ENCODE data around the gene SLC29A4.
"Not testable (repeated sequence)": the region's sequence is repeated elsewhere in the genome, so short reads cannot be mapped to it uniquely, and the experiment has no call there.

Gene SLC29A4

DNA sequence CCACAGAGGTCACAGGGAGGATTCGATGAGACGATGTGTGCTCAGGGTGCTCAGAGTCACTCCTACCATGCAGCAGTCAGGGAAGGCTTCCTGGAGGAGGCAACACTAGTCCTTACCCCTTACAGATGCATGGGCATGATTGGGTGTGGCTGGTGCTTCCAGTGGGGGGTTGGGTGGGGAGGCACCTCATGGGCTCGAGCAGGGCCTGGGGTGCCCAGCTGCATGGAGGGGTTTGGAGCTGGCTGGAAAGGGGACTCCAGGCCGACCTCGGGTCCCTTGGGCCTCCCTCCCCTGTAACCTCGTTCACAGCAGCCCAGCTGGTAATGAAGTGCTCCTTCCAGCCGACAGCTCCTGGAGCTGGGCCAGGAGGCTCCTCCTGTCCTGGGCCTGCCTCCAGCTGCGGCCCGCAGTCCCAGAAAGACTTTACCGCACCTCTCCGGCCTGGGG is 7.7 kb upstream of the SLC29A4 start:
- not testable (repeated sequence) for DNase-seq (ENCODE audit: low read depth, low spot score)

DNA sequence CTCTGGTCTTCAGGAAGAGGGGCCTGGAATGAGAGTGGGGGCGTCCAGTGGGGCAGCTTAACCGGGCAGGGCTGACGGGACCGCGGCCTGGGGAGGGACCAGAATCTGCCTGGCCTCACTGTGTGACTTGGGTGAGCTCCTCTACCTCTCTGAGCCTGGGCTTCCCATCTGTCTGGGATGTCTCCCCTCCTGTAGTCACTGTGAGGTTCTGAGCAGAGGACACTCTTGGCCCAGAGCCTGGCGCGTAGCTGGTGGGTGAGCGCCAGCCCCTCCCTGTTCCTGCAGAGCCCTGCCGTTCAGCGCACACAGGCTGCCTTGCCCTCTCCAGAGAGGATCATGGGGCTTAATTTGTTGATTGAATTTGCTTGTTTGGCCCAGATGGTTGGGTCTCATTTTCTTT is 7.2 kb upstream of the SLC29A4 start:
- DNase-seq (ENCODE audit: low read depth, low spot score), result not testable (repeated sequence)

DNA sequence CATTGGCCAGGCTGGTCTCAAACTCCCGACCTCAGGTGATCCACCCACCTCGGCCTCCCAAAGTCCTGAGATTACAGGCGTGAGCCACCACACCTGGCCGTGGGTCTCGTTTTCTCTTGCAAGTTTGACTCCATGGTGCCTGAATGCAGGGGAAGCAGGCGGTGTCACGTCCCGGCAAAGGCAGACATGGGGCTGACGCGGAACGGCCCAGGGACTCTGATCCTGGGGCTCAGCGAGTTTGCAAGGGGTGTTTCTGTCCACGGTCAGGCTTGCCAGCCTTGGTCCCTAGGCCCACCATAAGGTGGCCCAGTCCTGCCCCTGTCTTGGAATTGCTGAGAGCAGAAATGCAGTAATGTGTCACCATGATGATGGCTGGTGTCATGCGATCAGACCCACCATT is 6.6 kb upstream of the SLC29A4 start:
- DNase-seq (ENCODE audit: low read depth, low spot score), result not testable (repeated sequence)

DNA sequence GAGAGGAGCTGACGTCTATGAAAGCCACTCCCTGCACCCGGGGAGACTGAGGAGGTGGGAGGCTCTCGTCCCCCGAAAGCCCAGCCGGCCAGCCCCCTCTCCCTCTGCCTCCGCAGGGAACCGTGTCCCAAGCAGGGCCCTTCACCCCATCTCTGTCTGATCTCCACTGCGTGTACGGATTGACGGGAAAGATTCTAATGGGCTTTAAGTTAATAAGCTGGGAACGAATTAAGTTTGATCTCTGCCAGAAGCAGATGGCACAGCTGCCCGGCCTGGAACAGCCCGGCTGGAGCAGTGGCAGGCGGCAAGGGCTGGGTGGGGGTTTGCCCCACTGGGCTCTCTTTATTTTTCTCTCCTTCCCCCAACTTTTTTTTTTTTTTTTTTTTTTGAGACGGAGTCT is 6.1 kb upstream of the SLC29A4 start:
- DNase-seq (ENCODE audit: low read depth, low spot score), result no peak

DNA sequence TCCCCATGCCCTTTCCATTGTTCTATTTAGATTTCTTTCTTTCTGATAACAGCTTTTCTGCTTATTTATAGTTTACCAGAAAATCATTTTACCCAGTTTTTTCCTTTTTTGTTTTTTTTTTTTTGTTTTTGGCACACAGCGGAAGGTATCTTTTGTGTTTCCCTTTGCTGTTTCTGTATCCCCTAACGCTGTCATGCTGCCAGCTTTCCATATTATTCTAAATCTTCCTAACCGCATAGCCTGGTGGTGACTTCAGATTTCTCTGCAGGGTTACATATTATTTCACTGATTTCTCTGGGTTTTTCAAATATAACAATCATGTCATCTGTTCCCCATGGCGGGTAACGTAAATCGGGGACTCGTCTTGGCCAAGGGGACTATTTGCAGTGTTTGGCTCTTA is 4.0 kb upstream of the SLC29A4 start:
- no peak for DNase-seq (ENCODE audit: low read depth, low spot score)

DNA sequence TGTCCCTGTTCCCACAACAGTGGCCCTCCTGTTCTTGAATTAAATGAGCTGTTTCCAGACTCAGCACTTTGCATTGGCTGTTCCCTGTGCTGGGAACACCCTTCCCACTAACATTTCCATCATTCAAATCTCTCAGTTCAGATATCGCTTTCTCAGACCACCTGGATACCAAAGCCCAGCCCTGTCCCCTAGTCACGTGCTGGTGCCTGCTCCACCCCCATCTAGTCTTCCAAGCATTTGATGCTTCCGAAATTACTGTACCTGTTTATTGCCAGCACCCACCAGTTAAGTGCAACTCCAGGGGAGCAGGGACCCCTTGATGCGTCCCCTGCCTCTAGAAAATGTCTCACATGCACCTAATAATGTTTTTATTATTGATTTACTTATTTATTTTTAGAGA is 3.0 kb upstream of the SLC29A4 start:
- DNase-seq (ENCODE audit: low read depth, low spot score), result no peak

DNA sequence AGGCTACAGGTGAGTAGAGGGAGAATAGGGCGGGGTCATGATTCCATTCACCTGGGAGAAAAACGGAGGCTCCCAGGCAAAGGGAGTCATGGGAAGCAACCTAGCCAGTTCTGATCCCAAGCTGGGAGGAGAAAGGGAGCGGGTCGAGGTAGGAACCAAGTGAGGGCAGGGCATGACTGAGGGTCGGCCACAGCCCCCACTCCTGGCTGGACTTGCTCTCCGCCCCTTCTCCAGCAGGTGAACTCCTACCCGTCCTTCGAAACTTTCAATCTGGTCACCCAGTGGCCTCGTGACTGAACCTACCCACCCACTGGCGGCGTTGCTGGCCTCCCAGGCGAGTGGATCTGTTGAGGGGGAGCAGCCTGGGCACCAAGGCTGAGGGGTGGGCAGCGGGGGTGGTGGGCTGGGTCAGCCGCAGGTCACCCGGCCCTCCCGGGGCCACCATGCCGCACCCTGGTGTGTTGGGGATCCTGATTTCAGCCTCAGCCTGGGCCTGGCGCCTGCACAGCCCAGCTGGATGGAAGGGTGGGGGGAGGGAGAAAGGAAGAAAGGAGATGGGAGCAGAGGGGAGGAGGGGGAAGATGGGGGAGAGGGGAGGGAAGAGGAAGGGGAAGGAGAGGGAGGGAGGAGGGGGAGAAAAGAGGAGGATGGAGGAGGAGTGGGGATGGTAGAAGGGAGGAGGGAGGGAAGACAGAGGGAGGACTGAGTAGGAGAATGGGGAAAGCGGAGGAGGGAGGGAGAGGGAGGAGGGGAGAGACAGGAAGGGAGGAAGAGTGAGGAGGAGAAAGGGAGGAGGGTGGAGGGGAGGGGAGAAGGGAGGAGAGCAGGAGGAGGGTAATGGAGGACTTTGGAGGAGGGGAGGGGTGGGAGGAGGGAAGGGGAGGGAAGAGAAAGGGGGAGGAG is 894 bp upstream of the SLC29A4 start:
- DNase-seq (ENCODE audit: low read depth, low spot score), result not testable (repeated sequence)

DNA sequence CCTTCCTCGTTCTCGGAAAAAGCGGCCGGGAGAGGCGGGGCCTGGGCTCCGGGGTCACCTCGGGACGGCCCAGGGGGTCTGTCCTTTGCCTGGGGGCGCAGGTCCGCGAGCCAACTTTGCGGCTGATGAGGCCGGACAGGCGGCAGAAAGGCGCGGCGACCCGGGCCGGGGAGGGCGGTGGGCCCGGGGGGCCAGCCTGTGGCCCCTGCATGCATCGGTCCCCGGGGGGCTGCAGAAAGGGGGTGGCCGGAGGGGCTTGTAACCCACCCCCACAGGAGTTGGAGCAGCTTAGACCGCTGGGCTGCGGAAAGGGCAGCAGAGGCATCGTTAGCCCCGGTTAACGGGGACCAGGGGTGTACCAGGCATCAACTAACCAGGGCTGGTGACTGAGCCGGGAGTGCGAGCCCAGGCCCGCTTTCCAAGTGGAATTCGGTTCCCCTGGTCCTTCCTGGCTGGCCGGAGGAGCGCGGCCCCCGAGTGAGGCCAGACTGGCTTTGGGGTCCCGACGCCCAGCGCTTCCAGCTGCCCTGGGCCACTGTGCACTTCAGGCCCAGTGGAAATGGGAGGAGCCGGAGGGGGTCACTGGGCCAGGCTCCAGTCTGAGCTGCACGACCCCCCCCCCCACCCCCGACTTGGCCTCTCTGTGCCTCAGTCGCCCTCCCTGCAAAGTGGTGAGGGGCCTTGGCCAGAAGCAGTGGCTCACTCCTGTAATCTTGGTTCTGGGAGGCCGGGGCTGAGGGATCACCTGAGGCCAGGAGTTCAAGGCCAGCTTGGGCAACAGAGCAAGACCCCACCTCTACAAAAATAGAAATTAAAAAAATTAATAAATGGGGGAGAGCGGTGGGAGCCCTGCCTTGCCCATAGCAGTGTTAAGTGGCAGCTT is 919 bp downstream of the SLC29A4 start:
- no peak for DNase-seq (ENCODE audit: low read depth, low spot score)

DNA sequence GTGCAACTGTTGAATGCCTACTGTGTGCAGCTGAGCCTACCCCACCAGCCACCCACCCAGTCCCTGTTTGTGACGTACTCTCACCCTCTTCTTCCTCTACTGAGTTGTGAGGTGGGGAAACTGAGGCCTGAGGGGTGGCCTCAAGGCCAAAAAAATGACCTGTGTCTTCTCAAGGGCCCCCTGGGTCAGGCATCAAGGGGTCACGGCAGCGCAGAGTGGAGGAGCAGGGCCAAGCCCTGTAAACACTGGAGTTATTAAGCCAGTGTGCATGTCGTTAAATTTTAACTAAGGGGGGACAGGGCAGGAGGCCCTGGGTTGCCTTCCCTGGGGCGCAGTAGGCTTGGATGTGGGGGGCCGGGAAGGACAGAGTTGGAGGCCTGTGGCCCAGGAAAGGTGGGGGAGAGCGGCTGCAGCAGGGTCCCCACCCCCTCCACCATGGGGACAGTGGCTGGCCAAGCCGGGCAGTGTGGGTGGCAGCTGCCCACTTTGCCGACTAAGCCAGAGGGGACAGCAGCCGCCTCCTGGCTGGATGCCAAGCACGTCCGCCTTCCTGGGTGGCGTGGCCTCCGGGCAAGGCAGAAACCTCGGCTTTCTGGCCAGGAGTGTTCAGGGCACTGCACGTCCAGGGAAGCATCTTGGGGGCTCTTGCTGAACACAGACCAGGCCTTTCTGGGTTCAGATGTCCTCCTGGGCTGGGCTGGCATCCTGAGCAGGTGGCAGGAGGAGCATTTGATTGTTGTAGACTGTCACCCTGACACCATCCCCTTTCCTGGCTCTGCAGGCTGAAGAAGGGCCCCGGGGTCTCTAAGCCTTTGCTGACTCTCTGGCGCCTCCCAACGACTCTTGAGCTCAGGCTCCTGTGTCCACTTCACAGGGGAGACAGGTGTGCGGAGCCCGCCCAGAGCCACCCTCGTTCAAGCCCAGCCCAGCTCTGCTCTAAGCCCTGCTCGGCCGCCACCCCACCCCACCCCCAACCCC is 1.9 kb downstream of the SLC29A4 start:
- peak; percentile 79 for DNase-seq (ENCODE audit: low read depth, low spot score)

DNA sequence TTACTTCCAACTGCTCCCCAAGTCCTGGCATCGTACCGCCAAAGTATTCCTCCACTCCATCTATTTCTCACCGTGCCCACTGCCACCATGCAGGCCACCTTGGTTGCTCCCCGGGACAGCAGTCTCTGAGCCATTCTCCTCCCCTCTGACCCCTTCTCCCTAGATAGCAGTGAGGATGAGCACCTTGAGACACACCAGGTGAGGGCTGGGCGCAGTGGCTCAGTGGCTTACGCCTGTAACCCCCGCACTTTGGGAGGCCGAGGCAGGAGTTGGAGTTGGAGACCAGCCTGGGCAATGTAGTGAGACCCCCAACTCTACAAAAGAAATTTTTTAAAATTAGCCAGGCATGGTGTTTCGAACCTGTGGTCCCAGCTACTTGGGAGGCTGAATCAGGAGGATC is 4.2 kb downstream of the SLC29A4 start:
- no peak for DNase-seq (ENCODE audit: low read depth, low spot score)

DNA sequence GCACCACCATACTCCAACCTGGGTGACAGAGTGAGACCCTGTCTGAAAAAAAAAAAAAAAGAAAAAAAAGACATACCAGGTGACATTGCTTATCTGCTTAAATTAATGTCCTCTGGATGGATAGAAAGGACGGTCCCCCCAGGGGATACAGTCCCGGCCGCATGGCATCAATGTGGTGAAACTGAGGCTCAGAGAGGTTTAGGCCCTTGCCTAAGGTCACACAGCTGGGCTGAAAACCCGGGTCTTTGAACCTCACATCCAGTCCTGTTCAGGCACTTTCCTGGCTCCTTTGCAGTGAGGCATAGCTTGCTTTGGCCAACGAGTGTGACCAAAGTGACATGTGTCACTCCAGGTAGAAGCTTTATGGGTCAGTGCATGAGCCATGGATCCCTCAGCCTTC is 4.6 kb downstream of the SLC29A4 start:
- DNase-seq (ENCODE audit: low read depth, low spot score), result not testable (repeated sequence)

DNA sequence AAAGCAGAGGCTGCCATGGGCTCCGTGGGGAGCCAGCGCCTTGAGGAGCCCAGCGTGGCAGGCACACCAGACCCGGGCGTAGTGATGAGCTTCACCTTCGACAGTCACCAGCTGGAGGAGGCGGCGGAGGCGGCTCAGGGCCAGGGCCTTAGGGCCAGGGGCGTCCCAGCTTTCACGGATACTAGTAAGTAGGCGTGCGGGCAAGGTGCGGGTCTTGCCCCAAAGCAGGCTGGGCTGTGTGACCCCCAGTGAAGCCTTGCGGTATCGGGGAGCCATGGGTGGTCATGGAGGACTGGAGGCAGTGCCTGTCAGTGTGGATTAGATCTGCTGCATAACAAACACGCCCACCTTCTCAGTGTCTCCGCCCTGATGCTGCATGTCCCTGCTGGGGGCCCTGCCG is 5.1 kb downstream of the SLC29A4 start:
- DNase-seq (ENCODE audit: low read depth, low spot score), result peak; percentile 47

DNA sequence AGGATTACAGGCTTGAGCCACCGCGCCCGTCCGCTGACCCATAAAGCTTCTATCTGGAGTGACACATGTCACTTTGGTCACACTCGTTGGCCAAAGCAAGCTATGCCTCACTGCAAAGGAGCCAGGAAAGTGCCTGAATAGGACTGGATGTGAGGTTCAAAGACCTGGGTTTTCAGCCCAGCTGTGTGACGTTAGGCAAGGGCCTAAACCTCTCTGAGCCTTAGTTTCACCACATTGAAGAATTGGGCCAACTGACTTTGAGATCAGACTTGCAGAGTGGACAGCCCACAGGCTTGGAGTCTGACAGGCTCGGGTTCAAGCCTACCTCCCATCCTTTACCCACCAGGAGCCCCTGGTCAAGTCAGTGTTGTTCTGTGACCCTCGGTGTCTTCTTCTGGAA is 5.8 kb downstream of the SLC29A4 start:
- DNase-seq (ENCODE audit: low read depth, low spot score), result not testable (repeated sequence)

DNA sequence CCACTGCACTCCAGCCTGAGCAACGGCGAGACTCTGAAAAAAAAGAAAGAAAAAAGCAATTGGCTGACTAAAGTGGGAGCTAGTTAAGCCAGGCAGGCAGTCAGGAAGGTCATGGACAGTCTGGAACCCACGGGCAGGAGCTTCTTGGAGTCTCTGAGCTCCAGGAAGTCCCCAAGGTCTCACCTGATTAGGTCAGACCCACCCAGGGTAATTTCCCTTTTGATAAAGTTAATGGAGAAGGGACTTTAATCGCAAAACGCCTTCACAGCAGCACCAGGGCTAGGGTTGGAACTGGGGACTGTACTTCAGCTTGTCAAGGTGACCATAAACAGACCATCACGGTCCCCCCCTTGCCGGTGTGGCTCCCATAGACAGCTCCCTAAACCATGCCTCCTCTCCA is 6.6 kb downstream of the SLC29A4 start:
- DNase-seq (ENCODE audit: low read depth, low spot score), result no peak

DNA sequence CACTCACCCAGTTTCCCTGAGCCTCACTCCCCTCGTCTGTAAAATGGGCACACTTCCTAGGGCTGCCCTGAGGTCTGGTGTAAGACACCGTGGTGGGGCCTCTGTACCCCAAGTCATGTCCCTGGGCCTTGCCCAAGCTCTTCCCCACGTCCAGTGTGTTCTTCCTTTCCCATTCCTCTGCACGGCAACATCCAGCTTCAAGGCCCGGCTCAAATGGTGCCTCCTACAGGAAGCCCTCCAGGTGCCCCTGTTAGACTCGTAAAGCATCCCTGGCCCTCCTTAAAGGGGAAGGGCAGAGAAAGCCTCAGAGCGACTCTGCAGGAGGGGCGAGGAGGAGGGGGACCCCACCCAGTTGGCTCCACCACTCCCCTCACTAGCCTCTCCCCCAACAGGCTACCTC is 8.6 kb downstream of the SLC29A4 start:
- no peak for DNase-seq (ENCODE audit: low read depth, low spot score)

DNA sequence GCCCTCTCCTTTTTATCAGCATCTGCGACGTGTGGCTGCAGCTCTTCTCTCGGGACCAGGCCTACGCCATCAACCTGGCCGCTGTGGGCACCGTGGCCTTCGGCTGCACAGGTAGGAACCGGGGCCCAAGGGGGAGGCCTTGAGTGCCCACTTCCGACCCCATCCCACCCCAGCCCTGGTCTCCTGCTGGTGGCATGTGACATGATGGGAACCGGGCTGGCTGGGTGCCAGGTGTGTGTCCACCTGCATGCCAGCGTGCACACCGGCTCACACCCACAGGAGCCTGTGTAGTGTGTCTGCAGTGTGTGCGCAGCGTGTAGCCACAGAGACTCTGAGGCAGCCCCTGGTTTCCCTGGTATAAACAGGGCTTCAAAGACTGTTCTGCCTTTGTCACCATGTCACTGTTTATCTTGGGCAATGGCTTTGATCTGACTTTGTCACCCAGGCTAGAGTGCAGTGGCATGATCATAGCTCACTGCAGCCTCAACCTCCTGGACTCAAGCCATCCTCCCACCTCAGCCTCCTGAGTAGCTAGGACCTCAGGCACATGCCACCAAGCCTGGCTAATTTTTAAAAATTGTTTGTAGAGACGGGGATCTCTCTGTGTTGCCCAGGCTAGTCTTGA is 9.1 kb downstream of the SLC29A4 start:
- not testable (repeated sequence) for DNase-seq (ENCODE audit: low read depth, low spot score)

DNA sequence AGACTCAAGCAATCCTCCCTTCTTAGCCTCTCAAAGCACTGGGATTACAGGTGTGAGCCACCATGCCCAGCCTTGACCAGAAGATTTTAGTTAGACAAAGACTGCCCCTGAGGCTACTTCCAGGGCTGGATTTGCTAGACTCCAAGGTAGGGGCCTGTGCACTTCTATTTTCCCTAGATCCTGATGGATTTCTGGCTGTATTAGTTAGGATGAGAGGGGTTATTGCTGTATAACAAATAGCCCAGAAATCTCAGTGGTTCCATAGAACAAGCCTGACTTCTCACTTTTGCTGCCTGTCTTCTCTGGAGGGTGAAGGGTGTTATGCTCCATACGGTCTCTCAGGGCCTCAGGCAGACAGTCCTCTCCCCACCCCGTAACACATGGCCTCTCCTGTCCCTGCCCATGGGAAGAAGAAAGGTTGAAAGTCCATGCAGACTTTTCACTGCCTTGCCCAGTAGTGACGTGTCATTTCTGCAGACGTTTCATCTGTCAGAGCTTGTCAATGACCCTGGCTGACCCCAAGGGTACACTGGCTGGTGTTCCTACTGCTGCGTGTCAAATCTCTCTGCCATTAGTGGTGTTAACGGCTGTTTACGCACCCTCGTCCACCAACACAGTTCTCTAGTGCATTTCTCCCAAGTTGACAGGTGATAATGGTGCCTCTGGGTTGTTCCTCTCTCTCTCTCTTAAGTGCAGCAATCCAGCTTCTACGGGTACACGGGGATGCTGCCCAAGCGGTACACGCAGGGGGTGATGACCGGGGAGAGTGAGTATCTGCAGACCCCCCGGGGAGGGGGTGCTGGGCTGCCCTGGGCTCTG is 11.6 kb downstream of the SLC29A4 start:
- DNase-seq (ENCODE audit: low read depth, low spot score), result no peak

DNA sequence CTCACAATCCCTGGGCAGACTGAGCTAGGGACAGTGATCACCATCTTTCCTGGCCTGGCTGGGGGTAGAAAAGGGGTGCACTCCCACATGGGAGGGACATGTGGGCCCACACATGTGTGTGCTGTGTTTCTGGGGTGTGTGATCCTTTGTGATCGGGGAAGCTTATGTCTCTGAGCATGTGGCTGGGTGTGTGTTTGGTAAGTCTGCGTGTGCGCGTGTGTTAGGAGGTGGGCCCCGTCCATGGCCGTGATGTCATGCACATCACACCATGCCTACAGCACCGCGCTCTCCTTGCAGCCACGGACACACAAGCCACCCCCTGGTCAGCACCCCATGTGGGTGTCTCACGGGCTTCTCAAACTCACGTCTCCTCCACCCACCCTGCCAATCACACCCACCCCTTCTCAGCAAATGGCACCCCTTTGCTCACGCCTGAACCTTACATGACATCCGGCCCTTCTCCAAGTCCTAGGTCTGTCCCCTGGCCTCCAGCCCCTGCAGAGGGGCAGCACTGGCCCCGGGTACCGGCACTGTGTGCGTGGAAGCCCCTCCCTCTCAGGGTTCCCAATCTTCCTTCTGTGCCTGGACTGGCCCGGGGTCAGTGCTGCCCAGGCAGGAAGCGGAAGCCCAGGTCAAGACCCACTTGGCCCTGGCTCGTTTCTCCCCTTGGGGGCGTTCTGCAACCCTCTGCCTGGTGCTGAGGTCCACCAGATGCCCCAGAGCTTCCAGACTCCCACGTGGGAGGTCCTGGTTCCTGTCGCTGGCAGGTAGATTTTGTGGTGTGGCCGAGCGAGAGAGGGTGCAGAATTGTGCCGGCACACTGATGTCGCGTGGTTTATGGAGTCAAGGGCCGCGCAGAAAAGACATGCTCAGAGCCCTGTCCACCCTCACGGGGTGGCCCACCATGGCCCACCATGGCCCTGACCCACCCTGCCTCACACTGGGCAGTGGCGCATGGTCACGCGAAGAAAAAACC is 12.6 kb downstream of the SLC29A4 start:
- no peak for DNase-seq (ENCODE audit: low read depth, low spot score)
